OCI-LY1 (cell line): ENCODE results near the gene DPY19L1.

Source experiments
- EZH2 ChIP-seq: fragments of 200-600 bp; sonication (generic), shearing (Covaris generic); IDR thresholded peaks from 2 replicates; pipeline ENCODE4 v1.8.0; 2017; ENCODE audit warnings: borderline replicate concordance, mixed run types, mild to moderate bottlenecking, antibody characterized with exemption, low read length, moderate library complexity, mixed read lengths
- TF ChIP-seq, protein P1 (sequence below): fragments of 200-600 bp; sonication (generic), shearing (Covaris generic); IDR thresholded peaks from 2 replicates; pipeline ENCODE4 v1.5.1; 2017; ENCODE audit warnings: mild to moderate bottlenecking, antibody characterized with exemption, low read length, moderate library complexity, mixed read lengths

DNA sequence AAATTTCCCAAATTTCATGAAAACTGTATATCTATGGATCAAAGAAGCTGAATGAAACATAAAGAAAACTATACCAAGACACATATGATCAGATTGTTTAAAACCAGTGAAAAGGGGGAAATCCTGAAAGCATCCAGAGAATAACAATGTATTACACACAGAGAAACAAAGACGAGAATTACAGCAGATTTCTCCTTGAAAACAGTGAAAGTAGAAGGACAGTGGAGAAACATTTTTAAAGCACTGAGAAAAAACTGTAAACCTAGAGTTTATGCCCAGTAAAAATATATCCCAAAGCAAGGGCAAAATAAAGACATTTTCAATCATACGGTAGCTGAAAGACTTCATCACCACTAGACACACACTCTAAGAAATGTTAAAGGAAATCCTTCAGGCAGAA is 121.0 kb downstream of the DPY19L1 start:
- no peak for TF ChIP-seq EZH2
- TF ChIP-seq, protein P1, sequence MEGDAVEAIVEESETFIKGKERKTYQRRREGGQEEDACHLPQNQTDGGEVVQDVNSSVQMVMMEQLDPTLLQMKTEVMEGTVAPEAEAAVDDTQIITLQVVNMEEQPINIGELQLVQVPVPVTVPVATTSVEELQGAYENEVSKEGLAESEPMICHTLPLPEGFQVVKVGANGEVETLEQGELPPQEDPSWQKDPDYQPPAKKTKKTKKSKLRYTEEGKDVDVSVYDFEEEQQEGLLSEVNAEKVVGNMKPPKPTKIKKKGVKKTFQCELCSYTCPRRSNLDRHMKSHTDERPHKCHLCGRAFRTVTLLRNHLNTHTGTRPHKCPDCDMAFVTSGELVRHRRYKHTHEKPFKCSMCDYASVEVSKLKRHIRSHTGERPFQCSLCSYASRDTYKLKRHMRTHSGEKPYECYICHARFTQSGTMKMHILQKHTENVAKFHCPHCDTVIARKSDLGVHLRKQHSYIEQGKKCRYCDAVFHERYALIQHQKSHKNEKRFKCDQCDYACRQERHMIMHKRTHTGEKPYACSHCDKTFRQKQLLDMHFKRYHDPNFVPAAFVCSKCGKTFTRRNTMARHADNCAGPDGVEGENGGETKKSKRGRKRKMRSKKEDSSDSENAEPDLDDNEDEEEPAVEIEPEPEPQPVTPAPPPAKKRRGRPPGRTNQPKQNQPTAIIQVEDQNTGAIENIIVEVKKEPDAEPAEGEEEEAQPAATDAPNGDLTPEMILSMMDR: no peak
